A673 (cell line): Measurements from ENCODE around the gene PCDHGB6.

Experiments
- CTCF ChIP-seq: fragments of 300-800, 200-600 bp; sonication (generic); conservative IDR thresholded peaks from 2 replicates; pipeline ENCODE4 v1.5.1; 2017; ENCODE audit warnings: low read depth, mild to moderate bottlenecking, antibody characterized with exemption, low read length, moderate library complexity, mixed read lengths
- EZH2 ChIP-seq: fragments of 200-600 bp; sonication (generic); IDR thresholded peaks from 2 replicates; pipeline ENCODE4 v1.6.1; 2017; ENCODE audit warnings: borderline replicate concordance, low read depth, mild to moderate bottlenecking, mixed read lengths, antibody characterized with exemption, low read length; ENCODE audit not compliant: poor library complexity, severe bottlenecking

GRCh38 chr5:141383345-141383744 lies 24.5 kb upstream of the PCDHGB6 start:
- TF ChIP-seq EZH2 = no peak
- TF ChIP-seq CTCF = no peak
